GM19043 (cell line): Measurements from ENCODE around the gene C12orf42.
A peak's percentile ranks its signal among the peaks of the same experiment; 100 is the strongest.

ENCODE experiments used
- ATAC-seq: cut with Tn5 transposase; IDR thresholded peaks from one replicate; pipeline ENCODE4 v1.9.1; 2021; ENCODE audit warnings: low read depth; ENCODE audit not compliant: unreplicated experiment

C12orf42 gene

DNA sequence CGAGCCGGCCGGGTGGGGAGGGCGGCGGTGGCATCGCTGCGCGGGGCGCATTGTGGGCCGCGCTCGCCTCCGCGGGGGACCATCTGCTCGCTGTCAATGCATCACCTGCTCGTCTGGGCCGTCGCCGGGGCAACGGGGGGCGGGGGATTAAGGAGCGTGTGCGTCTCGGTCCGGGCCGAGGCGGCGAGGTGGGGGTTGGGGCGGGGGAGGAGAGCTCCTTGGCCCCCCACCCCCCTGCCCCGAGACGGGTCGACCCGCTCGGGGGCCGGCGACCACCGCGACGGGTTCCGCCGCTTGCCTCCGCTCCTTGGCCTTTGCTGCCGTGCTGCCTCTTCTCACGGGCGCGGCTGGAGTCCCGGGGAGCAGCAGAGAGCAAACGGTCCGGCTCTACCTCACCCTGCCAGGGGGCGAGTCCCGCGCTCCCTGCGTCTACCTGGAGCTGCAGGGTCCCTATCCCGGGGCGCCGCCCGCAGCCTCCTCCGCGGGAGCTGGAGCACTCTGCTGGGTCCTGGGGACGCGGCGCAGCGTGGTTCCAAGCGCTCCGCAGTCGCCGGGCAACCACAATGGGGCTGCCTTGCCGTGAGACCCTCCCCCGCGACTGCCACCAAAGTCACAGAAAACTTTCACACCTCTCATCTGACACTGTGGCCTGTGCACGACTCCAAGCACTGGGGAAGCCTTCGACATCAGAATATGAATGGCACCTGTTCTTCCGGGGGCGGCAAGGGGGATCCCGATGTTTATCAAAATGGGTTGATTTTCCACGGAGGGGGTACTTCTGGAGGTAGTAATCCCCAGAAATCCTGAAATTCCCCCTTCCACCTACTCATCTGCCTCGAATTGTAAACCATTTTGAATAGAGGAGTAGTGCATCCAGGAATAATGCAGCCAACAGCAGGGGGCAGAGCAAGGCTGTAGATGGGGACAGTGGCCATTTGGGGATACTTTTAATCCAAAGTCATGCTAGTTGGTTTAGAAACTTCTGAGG lies at the start of gene C12orf42:
Gene C12orf42 (minus strand): TSS at position 500 of the 988 bp plus-strand sequence. CDS start 17,542 bp downstream, outside the sequence.
- peak; percentile 58 for ATAC-seq

DNA sequence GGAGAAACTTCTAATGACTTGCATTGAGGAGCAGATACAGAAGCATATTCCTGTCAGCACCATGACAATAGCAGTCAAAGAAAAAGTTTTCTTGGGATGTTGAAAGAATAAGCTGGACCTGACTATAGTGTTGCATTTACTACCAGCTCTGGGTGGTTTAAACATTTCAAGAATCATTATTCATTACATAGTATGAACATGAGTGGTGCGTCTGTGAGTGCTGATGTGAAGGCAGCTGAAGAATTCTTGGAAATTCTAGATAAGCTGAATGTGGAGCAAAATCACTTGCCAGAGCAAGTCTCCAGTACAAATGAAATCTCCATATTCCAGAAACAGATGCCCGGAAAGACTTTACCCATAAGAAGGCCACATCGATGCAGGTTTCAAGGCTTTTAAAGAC lies 46.3 kb upstream of the C12orf42 start:
- no peak for ATAC-seq

- ATAC-seq, result no peak
These were observed 44.6 kb upstream of the C12orf42 start for GRCh38 chr12:103540319-103540718.

DNA sequence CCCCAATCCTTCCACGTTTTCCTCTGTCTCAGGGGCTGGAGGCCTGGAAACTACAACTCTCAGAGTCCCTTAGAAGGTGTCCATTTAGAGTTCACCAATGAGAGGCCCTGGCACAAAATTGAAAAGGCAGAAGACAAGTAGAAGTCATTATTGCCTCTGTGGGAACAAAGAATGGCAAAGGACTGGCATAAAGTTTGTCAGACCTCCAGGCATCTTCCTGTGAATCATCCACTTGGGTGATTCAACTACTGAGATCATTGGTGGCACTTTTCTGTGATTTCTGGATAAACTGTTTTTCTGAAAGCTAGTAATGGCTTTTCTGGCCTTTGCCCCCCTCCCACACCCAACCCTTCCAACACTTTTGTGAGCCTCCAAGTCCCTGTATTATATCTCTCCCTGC lies 42.6 kb upstream of the C12orf42 start:
- ATAC-seq, result no peak

DNA sequence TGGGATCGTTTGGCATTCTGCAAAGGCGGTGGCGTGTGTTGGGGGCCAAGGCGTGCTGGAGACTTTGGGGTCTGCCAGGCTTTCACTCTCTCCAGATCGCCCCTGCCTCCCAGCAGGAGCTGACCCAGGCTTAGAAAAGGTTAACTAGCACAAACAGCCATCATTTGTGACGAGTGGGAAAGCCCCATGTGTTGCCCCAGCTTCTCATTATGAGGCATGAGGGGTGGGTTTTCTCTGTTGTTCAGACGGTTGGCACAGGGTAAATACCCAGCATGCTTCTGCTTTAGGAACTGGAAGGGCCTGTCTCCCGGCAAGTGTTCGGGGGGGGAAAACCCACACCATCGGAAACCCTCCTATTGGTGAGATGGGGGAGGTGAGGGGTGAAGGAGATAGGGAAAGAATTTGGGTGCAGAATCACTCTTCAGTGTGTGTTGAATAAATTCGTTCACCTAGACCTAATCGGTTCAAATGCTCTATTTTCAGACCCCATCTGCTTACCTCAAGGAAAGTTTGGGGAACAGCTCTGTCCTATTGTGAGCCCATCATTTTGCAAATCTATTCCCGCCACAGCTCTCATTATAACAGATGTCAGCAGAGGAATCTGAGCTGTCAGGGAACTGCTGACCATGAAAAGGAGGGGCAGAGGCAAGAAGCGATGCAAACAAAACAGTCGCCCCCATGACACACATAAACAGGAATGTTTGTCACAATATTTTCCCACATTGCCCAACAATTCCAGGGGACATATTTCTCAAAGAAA lies 34.7 kb upstream of the C12orf42 start:
- no peak for ATAC-seq

GRCh38 chr12:103529306-103529705 lies 33.5 kb upstream of the C12orf42 start:
- no peak for ATAC-seq

DNA sequence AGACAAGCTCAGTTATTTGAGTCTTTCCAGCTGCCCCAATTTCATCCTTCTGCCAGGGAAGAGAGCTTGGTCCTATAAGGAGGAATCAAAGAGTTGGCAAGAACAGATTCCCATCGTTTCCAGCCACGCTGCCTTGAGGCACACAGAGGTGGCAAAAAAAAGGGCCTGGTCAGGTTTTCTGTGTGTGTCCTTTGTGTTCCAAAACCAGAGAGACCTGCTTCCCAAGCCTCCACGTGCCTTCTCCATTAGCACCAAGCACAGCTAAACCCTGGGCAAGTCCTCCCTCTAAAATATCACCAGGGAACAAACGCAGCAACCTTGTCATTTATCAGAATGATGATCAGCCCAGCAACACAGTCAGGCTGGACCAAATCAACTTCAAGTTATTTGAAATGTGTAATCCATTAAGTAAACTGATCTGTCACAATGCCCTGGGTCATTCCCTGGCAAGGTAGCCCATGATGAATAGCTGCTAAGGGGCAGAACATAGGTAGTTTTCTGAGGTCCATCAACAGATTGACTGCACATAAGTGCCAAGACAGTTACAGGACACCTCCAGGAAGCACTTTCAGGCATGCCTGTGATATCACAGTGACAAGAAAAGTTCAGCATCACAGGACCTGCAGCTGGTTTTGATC lies 28.6 kb upstream of the C12orf42 start:
- ATAC-seq, result no peak

DNA sequence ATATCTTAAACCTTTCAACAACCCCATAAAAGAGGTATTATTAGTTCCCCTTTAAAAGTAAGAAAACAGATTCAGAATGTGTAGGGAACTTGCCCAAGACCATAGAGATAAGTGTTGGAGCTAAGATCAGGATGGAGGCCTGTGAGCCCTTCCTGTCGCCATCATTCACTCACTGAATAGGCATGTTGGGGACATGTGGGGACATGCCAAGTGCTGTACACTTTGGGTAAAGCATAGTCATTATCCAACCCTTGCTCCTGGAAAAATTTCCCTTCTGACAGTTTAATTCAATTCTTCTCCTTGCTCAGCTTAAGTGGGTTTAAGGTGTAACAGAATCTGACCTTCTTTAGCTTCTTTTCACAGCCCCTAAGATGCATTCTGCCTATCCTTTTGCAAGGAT lies 28.0 kb upstream of the C12orf42 start:
- no peak for ATAC-seq

- ATAC-seq, result no peak
These were observed 25.0 kb upstream of the C12orf42 start for GRCh38 chr12:103520686-103521215.

DNA sequence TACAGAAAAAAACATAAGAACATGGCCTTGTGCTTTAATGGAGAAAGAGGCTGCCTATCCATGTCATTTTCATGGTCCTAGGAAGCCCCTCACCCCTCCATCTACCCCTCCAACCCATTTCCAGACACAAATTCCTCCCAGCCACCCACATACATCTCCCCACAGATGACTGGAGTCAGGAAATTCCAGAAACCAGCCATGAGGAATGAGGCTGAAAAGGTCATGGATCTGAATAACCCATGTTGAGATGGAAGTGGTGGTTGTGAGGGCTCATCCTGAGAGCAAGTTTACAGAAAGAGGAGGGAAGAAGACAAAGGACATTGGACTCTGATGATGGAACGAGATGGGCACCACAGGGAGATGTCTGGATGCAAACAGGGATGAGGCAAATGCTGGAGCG lies 23.9 kb upstream of the C12orf42 start:
- no peak for ATAC-seq

GRCh38 chr12:103518899-103519298 lies 23.1 kb upstream of the C12orf42 start:
- ATAC-seq, result no peak

DNA sequence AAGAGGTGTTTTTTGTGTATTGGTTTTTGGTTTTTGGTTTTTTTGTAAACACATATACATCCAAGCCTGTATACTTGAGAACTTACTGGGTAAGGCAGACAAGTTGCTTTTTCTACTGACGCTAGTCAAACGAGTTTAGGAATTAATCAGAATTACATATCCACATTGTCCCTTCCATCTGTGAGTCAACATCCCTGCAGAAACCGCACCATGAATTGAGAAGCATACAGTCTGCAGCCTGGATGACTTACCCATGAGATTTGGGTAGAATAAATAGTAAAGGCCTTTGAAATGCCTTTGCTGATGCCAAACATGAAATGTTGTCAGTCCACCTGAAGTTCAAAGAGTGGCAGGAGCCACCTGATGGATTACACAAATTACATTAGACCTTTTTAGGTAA lies 21.4 kb upstream of the C12orf42 start:
- ATAC-seq, result no peak

GRCh38 chr12:103515341-103515740 lies 19.6 kb upstream of the C12orf42 start:
- no peak for ATAC-seq

- ATAC-seq, result no peak
These were observed 18.1 kb upstream of the C12orf42 start for GRCh38 chr12:103513875-103514274.

- peak; percentile 94 for ATAC-seq
These were observed 9.8 kb upstream of the C12orf42 start for GRCh38 chr12:103505371-103506236.

- ATAC-seq, result no peak
These were observed 8.8 kb upstream of the C12orf42 start for GRCh38 chr12:103504606-103505005.

DNA sequence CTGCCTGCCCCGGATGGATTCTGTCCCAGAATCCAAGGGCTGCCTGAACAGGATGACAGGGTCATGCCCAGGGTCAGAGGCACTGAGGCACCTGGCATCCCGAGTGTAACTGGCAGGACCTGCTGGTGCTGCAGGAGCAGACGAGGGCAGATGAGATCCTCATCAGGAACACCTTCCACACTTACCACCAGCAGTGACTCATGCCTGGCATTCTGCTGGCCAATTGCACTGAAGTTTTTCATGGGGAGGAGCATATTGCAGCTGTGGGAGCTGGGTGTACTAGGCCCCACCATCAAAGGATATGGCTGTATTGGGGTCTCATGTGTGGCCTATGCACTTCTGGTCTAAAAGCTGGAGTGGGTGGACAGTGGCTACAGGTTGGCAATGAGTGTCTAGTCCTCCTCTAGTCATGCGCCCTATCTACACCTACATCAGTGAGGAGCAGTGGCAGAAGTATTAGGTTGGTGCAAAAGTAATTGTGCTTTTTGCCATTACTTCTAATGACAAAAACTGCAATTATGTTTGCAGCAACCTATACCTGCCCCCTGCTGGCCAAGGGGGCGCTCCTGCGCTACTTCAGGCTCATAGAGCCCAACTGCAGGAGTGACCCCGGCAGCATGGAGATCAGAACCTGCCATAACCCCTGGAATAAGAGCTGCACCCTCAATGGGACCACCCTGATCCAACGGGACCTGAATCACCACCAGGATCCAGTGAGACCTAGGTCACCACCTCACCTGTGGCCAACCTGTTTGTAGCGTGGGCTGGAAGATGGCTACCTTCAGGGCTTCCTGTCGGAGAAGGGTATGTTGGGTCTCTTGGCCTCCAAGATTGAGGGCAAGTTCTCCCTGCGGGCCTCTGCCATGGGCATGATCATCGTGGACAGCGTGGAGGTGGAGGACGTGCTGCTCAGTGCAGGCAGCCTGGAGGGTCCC lies 8.0 kb upstream of the C12orf42 start:
- ATAC-seq, result no peak

- ATAC-seq, result no peak
These were observed 5.7 kb upstream of the C12orf42 start for GRCh38 chr12:103501447-103501846.

- no peak for ATAC-seq
These were observed 3.8 kb upstream of the C12orf42 start for GRCh38 chr12:103499571-103499970.
